SK-N-SH treated with all-trans-retinoic acid at 6 μM for 48 hours (cell line): ENCODE results near the gene NR1I3.

Source experiments
- ARNTL ChIP-seq: fragments of 450-650 bp; formaldehyde crosslinking; IDR thresholded peaks from 2 replicates; pipeline ENCODE4 v1.5.0; 2020; ENCODE audit warnings: low read depth, mild to moderate bottlenecking, moderate library complexity, borderline replicate concordance
- CSDC2 ChIP-seq: fragments of 250-450 bp; sonication (Bioruptor Pico); IDR thresholded peaks from 2 replicates; pipeline ENCODE4 v1.5.0; 2020; ENCODE audit warnings: mild to moderate bottlenecking, moderate library complexity
- ESRRG ChIP-seq: fragments of 250-450 bp; sonication (Bioruptor Pico); IDR thresholded peaks from 2 replicates; pipeline ENCODE4 v1.6.1; 2021; ENCODE audit warnings: mild to moderate bottlenecking
- PATZ1 ChIP-seq: fragments of 250-450 bp; sonication (Bioruptor Pico); IDR thresholded peaks from 2 replicates; pipeline ENCODE4 v1.8.0; 2020; ENCODE audit warnings: mild to moderate bottlenecking, moderate library complexity, borderline replicate concordance
- RARB ChIP-seq: fragments of 250-450 bp; sonication (Bioruptor Pico); IDR thresholded peaks from 2 replicates; pipeline ENCODE4 v1.8.0; 2021; ENCODE audit warnings: mild to moderate bottlenecking, moderate library complexity
- ZC3H10 ChIP-seq: fragments of 250-450 bp; sonication (Bioruptor Pico); IDR thresholded peaks from 2 replicates; pipeline ENCODE4 v1.5.1; 2021; ENCODE audit warnings: mild to moderate bottlenecking, moderate library complexity
- ZFP30 ChIP-seq: fragments of 450-650 bp; formaldehyde crosslinking; IDR thresholded peaks from 2 replicates; pipeline ENCODE4 v1.5.0; 2022; ENCODE audit warnings: mild to moderate bottlenecking, moderate library complexity
- TF ChIP-seq, protein P1 (sequence below): fragments of 250-450 bp; sonication (Bioruptor Pico); IDR thresholded peaks from 2 replicates; pipeline ENCODE4 v1.5.1; 2020; ENCODE audit warnings: low read depth, mild to moderate bottlenecking, moderate library complexity
- TF ChIP-seq, protein P2 (sequence below): fragments of 250-450 bp; sonication (Bioruptor Pico); IDR thresholded peaks from 2 replicates; pipeline ENCODE4 v1.5.1; 2021; ENCODE audit warnings: mild to moderate bottlenecking, moderate library complexity
- TF ChIP-seq, protein P3 (sequence below): fragments of 250-450 bp; sonication (Bioruptor Pico); IDR thresholded peaks from 2 replicates; pipeline ENCODE4 v1.5.0; 2020; ENCODE audit warnings: mild to moderate bottlenecking, moderate library complexity

GRCh38 chr1:161179698-161180097 is 58.3 kb downstream of the NR1I3 start:
- TF ChIP-seq, protein P1, sequence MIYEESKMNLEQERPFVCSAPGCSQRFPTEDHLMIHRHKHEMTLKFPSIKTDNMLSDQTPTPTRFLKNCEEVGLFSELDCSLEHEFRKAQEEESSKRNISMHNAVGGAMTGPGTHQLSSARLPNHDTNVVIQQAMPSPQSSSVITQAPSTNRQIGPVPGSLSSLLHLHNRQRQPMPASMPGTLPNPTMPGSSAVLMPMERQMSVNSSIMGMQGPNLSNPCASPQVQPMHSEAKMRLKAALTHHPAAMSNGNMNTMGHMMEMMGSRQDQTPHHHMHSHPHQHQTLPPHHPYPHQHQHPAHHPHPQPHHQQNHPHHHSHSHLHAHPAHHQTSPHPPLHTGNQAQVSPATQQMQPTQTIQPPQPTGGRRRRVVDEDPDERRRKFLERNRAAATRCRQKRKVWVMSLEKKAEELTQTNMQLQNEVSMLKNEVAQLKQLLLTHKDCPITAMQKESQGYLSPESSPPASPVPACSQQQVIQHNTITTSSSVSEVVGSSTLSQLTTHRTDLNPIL (CRISPR knock-in tag) = no peak
- TF ChIP-seq, protein P2, sequence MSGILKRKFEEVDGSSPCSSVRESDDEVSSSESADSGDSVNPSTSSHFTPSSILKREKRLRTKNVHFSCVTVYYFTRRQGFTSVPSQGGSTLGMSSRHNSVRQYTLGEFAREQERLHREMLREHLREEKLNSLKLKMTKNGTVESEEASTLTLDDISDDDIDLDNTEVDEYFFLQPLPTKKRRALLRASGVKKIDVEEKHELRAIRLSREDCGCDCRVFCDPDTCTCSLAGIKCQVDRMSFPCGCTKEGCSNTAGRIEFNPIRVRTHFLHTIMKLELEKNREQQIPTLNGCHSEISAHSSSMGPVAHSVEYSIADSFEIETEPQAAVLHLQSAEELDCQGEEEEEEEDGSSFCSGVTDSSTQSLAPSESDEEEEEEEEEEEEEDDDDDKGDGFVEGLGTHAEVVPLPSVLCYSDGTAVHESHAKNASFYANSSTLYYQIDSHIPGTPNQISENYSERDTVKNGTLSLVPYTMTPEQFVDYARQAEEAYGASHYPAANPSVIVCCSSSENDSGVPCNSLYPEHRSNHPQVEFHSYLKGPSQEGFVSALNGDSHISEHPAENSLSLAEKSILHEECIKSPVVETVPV (CRISPR knock-in tag) = no peak
- TF ChIP-seq ZC3H10 = no peak
- no peak for TF ChIP-seq PATZ1 (CRISPR knock-in tag)
- no peak for TF ChIP-seq ZFP30 (CRISPR knock-in tag)
- TF ChIP-seq, protein P3, sequence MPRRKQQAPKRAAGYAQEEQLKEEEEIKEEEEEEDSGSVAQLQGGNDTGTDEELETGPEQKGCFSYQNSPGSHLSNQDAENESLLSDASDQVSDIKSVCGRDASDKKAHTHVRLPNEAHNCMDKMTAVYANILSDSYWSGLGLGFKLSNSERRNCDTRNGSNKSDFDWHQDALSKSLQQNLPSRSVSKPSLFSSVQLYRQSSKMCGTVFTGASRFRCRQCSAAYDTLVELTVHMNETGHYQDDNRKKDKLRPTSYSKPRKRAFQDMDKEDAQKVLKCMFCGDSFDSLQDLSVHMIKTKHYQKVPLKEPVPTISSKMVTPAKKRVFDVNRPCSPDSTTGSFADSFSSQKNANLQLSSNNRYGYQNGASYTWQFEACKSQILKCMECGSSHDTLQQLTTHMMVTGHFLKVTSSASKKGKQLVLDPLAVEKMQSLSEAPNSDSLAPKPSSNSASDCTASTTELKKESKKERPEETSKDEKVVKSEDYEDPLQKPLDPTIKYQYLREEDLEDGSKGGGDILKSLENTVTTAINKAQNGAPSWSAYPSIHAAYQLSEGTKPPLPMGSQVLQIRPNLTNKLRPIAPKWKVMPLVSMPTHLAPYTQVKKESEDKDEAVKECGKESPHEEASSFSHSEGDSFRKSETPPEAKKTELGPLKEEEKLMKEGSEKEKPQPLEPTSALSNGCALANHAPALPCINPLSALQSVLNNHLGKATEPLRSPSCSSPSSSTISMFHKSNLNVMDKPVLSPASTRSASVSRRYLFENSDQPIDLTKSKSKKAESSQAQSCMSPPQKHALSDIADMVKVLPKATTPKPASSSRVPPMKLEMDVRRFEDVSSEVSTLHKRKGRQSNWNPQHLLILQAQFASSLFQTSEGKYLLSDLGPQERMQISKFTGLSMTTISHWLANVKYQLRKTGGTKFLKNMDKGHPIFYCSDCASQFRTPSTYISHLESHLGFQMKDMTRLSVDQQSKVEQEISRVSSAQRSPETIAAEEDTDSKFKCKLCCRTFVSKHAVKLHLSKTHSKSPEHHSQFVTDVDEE (CRISPR knock-in tag) = no peak
- no peak for TF ChIP-seq CSDC2 (CRISPR knock-in tag)
- TF ChIP-seq RARB (CRISPR knock-in tag) = no peak
- TF ChIP-seq ESRRG (CRISPR knock-in tag) = no peak
- TF ChIP-seq ARNTL (CRISPR knock-in tag) = no peak
